Measurements from ENCODE around the gene DELE1.

DELE1 gene

GRCh38 chr5:141957367-141957996 lies 33.8 kb downstream of the DELE1 start:
- DNase-seq (ENCODE audit: low read depth), result no peak

- DNase-seq (ENCODE audit: low read depth), result no peak
Measured at GRCh38 chr5:141958113-141958512, 34.4 kb downstream of the DELE1 start, which contains the start of gene PCDH12. TSS of gene PCDH12 (minus strand) at chr5:141958202. CDS start at chr5:141957851, 351 bp downstream.

GRCh38 chr5:141958546-141959172 lies 35.0 kb downstream of the DELE1 start:
- no peak for DNase-seq (ENCODE audit: low read depth)

- DNase-seq (ENCODE audit: low read depth), result no peak
Measured at GRCh38 chr5:141960018-141960417, 36.3 kb downstream of the DELE1 start.

GRCh38 chr5:141960449-141961323 lies 37.0 kb downstream of the DELE1 start:
- peak; percentile 58 for DNase-seq (ENCODE audit: low read depth)

GRCh38 chr5:141961466-141961865 lies 37.8 kb downstream of the DELE1 start:
- DNase-seq (ENCODE audit: low read depth), result no peak

- DNase-seq (ENCODE audit: low read depth), result no peak
Measured at GRCh38 chr5:141963701-141964100, 40.0 kb downstream of the DELE1 start.

- no peak for DNase-seq (ENCODE audit: low read depth)
Measured at GRCh38 chr5:141965071-141965470, 41.4 kb downstream of the DELE1 start.

- no peak for DNase-seq (ENCODE audit: low read depth)
Measured at GRCh38 chr5:141966275-141966962, 42.7 kb downstream of the DELE1 start.

- DNase-seq (ENCODE audit: low read depth), result no peak
Measured at GRCh38 chr5:141966963-141967333, 43.3 kb downstream of the DELE1 start.

- peak; percentile 89 for DNase-seq (ENCODE audit: low read depth)
Measured at GRCh38 chr5:141968914-141969608, 45.4 kb downstream of the DELE1 start, which contains the start of gene RNF14. TSS of gene RNF14 (plus strand) at chr5:141969105. CDS start at chr5:141973589, 4,484 bp downstream.

- DNase-seq (ENCODE audit: low read depth), result no peak
Measured at GRCh38 chr5:141969783-141970771, 46.4 kb downstream of the DELE1 start.

- DNase-seq (ENCODE audit: low read depth), result no peak
Measured at GRCh38 chr5:141973871-141974595, 50.4 kb downstream of the DELE1 start.

GRCh38 chr5:141976176-141976575 lies 52.5 kb downstream of the DELE1 start:
- no peak for DNase-seq (ENCODE audit: low read depth)

- no peak for DNase-seq (ENCODE audit: low read depth)
Measured at GRCh38 chr5:141978389-141978788, 54.7 kb downstream of the DELE1 start.

- DNase-seq (ENCODE audit: low read depth), result no peak
Measured at GRCh38 chr5:141982626-141983025, 59.0 kb downstream of the DELE1 start.

GRCh38 chr5:141986072-141986471 lies 62.4 kb downstream of the DELE1 start:
- DNase-seq (ENCODE audit: low read depth), result no peak

GRCh38 chr5:141989720-141990119 lies 66.0 kb downstream of the DELE1 start:
- no peak for DNase-seq (ENCODE audit: low read depth)

Measured in fibroblast of the conjunctiva (primary cell).